HG03354 (cell line): ENCODE measurements around the gene EIF4G3.

Experiments
- ATAC-seq: cut with Tn5 transposase; IDR thresholded peaks from one replicate; pipeline ENCODE4 v1.9.1; 2021; ENCODE audit warnings: mild to moderate bottlenecking; ENCODE audit not compliant: unreplicated experiment, poor library complexity, severe bottlenecking

EIF4G3 gene

DNA sequence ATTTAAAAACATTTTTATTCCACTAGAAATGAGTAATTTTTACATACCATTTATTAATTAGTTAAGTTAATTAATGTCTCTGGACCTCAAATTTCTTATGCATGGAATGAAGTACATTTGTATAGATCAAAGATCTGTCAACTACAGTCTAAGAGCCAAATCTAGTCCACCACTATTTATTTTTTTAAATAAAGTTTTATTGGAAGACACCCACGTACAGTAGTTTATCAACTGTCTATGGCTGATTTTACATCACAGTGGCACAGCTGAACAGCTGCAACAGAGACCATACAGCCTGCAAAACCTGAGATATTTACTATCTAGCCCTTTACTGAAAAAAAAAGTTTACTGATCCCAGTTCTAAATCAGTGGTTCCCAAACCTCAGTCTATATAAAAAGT is 201.0 kb downstream of the EIF4G3 start:
- no peak for ATAC-seq

DNA sequence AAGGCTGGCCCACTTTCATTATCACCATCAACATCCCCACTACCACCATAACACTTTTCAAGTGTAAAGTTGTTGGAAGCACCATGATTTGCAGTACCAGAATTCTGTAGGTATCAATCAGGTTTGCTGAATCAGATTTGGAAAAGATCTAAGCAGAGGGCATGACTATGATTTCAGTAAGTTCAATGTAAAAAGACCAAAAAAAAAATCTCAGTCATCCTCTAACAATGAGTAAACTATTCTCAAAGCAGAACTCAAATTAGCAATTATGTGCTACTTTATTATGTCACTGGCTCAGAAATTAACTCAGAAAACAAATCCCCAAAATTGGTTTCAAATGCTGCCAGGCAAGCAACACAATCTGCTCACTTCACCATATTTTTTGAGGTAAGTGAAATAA is 201.7 kb downstream of the EIF4G3 start:
- no peak for ATAC-seq

DNA sequence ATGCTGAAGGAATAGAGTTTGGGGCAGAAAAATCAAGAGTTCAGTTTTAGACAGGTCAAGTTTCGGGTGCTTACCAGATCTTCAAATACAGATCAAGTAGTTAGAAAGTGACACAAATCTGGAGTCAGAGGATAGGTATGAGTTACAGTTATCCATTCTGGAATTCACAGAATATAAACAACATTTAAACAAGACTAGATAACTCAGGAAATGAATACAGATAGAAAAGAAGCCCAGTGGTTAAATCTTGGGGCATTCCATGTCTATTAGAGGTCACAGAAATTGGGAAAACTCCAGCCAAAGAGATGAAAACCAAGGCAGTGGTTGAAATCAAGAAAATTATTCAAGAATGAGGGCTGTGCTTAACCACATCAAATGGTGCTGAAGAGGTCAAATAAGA is 202.6 kb downstream of the EIF4G3 start:
- ATAC-seq: no peak

DNA sequence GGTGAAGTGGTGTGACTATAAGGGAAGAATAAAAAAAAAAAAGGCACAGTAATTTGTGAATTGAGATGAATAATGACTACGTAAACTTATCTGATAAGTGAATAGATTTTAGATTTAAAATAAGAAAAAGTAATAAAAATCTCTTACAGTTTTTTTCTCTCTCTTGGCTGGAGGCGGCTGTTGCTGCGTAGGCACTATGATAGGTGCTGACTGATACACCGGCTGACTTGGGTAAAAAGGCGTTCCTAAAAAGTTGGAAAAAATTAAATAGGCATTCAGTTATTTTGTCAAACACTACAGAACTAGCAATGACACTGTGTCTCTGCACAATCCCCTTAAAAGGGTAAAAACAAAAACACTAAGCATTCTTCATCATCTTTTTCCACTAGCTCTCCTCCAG is 203.8 kb downstream of the EIF4G3 start:
- ATAC-seq: no peak

DNA sequence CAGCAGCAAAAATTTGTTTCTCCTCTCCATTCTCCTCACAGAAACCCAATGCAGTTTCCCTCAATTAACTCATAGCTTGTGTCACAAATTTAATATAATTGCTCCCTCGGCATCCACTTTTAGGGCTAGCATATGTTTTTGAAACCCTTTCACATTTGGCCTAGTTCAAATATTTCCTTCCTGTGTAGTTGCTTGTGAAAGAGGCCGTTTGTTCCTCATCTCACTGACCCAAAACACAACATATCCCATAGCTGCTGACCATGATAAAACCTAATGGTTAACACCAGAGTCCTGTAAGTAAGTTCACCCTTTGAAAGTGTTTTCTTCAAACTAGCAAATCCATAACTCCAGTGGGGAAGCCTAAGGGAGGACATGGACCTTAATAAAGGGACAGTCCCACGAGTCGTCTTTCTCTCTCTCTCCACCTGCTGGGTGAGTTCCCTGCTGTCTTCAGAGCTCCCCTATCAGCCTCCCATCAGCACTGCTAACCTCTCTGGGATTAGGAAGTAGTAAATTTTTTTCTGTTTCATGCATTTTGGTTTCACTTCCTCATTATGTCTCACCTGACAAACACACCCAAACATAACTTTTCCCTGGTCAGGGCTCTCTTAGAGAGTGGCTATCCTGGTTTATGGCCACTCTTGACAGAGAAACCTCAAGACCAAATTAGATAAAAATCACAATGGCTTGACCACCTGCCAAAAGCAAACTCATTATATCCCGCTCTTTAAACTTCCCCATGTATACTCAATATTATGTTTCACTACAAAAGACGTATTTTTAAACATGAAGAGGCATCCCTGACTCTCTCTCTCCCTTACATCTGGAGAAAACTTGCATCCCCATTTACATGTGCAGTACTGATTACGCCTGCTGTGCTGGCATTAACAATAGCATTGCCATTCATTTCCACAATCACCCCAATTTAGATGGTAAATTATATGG is 211.9 kb downstream of the EIF4G3 start:
- peak; percentile 86 for ATAC-seq

DNA sequence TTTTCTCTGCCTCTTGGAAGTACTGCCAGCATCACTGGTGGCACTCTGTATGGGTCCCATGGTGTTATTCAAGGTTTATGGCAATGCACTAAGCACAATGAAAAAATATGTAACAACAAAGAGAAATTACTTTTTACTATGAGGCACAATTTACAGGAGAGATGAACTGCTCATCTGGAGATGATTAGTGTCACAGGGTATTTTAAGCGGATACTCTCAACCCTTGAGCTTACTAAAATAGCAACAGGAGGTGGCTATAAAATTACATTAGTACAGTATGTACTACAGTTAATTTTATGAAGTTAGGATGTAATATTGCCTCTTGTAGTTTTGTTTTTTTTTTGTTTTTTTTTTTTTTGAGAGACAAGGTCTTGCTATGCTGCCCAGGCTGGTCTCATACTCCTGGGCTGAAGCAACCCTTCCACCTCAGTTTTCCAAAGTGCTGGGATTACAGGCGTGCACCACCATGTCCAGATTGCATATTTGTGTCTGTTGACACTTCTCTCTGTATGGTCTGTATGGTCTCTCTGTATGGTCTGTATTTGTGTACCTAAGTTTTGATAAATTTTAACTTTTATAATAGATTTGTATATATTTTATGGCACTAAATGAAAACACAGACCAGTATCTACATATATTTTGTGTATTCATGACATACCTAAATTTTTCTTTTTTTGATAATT is 214.0 kb downstream of the EIF4G3 start:
- ATAC-seq: no peak

DNA sequence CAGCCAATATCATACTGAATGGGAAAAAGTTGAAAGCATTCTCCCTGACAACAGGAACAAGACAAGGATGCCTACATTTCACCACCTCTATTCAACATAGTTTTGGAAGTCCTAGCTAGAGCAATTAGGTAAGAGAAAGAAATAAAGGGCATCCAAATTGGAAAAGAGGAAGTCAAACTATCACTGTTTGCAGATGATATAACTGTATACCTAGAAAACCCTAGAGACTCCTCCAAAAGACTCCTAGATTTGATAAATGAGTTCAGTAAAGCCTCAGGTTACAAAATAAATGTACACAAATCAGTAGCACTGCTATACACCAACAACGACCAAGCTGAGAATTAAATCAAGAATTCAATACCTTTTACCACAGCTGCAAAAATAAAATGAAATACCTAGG is 218.3 kb downstream of the EIF4G3 start:
- no peak for ATAC-seq

DNA sequence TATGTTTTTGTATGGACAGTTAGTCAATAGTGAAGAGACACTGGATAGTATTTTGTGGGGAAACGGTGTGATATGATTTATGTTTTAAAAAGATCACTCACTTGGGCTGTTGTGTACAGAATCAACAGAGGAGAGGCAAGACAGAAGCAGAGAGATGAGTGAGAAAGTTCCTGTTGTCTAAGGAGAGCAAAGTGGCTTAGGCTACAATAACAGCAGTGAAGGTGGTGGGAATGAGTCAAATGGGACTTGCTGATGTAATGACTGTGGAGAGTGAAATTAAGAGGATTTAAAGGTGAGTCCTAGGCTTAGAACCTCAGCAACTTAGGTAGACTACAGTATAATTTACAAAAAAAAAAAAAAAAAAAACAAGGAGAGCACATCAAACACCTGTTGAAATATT is 220.4 kb downstream of the EIF4G3 start:
- ATAC-seq: no peak

DNA sequence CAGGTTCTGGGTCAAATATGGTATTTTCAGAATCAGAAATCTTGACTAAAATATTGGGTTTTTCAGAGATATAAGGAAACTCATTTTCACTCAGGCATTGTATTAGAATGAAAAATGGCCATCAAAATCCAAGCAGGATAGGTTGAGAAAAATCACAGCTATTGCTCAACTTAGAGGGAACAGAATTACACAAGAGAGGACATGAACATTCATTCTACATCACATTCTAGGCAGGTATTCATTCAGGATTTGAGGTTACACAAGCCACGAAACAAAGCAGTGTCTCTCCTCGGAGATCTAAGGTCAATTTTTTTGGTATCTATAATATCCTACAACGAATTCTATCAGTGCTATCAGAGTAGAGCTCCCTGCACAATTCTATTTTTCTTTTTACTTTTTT is 226.0 kb downstream of the EIF4G3 start:
- no peak for ATAC-seq

DNA sequence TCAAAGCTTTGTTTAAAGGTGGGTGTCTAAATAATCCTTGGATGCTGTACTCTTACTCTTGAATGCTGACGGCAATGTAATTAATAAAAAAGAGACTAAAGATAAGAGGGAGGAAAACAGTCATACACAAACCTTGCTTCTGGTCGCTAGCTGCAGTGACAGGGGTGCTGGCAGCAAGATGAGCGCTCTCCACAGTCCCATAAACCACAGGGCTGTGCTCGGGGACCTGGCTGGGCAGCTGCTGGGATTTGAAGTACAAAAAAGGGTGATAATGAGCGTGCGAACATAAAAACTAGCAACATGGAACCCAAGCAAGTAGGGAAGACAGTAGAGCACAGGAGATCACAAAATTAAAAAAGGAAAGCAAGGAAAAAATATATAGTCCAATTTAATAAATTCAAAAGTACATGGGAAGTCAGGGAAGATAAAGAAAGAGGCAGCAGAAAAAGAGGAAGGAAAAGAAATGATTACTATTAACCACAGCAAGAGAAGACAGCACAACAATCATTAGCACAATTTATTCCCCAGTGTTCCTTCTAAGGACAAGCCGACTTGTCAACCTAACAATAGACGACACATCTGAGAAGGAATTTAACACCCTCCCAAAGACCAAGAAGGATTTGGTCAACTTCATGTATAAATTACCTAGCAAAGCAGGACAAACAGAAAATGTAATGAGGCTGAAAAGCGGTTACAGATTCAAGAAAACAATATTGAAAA is 226.7 kb downstream of the EIF4G3 start:
- ATAC-seq: no peak

DNA sequence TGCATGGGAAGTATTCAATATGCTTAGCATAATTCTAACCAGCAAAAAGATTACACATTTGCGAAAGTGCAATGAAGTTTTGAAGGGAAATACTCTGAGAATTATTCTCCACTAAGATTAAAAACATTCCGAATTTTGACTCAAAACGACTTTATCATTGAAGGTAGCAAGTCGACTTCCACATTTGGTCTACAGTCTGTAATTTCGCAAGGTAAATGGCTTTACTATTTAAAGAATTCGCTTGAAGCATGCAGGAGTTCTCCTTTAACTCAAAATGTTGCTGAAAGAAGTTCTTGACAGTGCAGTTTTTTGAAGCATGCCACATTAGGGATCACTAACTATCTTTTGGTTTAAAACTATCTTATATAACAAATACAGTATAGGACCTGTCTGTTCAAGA is 228.6 kb downstream of the EIF4G3 start:
- no peak for ATAC-seq

DNA sequence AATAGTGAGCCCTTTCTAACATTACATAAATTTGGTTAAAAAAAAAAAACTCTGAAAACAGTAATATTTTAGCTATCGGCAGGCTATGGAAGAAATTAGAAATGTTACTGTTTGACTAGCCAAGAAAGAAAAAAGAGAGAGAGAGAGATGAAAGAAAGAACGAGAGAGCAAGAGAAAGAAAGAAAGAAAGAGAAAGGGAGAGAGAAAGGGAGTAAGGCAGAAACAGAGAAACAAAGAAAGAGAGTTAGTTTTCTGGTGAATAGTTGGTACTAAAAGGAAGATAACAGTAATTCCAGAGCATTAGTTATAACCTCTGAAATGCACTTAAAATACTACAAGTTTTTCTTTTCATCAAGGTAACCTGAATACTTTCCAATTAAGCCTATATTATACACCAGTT is 229.3 kb downstream of the EIF4G3 start:
- no peak for ATAC-seq

DNA sequence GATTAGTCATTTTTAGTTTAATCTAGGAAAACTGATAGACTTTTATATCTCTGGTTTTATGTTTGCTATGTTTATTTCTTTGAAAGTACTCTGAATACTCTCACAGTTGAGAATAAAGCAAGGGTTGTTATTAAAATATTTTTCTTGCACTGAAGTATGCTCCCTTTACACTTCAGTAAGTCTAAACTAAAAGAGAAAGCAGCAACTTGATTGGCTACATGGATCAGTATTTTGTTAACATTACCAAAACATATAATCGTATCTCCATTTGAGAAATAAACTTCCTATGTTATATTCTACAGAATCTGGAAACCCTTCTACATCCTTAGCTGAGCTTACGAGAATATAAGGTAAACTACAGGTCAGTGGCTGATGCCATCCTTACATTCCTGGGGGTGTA is 240.1 kb downstream of the EIF4G3 start:
- ATAC-seq: no peak

DNA sequence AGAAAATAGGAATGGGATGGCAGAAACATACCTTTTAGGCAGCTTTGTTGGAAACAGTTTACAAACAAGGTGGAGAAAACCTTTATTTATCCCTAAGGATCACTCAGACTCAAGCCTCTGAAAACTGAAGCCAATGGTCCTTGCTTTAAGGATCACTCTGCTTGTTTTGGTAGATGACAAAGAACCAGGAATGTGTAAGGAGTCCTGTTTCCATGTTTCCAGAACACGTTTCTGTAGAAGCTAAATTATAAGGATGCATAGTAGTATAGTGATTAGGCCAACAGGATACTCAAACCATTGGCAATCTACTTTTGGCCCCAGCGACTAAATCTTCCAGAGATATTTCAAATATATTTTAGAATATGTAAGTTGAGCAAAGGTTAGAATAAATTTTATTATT is 240.5 kb downstream of the EIF4G3 start:
- ATAC-seq: no peak

DNA sequence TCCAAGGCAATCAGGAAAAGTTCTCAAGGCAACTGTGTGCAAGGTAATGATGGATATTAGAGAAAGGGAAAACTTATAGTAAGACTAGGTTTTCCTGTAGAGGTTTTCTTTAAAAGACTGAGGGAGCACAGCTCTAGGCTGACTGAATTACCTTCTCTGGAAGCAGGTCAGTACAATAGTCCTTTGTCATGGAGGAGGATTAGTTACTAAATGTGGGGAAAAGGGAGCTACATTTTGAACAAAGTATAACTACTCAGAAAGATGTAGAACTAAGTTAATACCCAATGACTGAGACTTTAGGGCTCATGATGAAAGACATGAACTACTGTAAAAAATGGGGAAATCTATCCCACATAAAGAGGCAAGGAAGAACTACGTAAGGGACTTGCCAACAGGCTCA is 241.0 kb downstream of the EIF4G3 start:
- ATAC-seq: no peak

DNA sequence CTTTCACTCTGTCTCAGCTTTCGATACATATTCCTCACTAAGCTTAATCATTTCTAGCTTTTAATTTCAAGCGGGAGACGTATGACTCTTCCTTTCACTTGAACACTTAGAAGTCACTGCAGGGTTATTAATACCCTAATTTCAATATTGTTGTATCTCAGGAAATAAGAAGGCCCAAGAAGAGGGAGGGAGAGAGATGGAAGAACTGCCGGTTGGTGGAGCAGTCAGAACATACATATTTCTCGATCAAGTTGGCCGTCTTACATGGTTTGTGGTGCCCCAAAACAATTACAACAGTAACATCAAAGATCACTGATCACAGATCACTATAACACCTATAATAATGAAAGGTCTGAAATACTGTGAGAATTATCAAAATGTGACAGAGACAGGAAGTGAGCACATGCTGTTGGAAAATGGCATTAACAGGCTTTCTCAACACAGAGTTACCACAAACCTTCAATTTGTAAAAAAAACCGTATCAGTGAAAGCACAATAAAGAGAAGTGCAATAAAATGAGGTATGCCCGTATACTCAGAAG is 244.2 kb downstream of the EIF4G3 start:
- ATAC-seq: peak; percentile 65

DNA sequence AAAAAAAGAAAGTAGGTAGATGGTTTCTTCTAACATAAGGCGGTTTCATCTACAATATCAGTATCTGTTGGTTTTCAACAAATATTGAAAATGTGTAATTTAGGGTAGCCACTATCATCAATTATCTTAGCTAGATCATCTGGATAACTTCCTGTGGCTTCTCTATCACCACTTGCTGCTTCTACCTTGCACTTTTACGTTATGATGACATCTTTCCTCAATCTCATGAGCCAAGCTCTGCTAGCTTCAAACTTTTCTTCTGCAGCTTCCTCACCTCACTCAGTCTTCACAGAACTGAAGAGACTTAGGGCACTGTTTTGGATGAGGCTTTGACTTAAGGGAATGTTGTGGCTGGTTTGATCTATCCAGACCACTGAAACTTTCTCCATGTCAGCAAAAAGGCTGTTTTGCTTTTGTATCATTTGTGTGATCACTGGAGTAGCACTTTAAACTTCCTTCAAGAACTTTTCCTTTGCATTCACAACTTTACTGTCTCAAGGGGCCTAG is 244.7 kb downstream of the EIF4G3 start:
- ATAC-seq: no peak

DNA sequence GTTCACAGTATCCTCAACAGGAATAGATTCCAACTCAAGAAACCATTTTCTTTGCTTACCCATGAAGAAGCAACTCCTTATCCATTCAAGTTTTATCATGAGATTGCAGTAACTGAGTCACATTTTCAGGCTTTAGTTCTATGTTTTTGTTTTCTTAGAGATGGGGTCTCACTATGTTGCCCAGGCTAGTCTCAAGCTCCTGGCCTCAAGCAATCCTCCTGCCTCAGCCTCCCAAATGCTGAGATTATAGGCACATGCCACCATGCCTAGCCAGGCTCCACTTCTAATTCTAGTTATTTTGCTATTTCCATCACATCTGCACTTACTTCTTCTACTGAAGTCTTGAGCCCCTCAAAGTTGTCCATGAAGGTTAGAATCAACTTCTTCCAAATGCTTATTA is 246.3 kb downstream of the EIF4G3 start:
- no peak for ATAC-seq

DNA sequence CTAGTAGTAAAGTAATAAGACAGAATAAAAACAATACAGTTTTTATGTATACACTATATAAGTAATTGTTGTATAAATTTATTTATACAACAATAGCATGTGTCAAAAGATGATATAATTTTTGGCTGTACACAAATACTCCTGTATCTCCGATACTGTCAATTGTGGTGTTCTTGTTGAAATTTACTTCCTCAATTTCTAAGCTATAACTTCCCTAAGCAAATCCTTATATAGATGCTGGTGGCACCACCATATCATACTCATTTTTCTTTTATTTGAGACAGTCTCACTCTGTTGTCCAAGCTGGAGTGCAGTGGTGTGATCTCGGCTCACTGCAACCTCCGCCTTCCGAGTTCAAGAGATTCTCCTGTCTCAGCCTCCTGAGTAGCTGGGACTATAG is 248.6 kb downstream of the EIF4G3 start:
- ATAC-seq: no peak

DNA sequence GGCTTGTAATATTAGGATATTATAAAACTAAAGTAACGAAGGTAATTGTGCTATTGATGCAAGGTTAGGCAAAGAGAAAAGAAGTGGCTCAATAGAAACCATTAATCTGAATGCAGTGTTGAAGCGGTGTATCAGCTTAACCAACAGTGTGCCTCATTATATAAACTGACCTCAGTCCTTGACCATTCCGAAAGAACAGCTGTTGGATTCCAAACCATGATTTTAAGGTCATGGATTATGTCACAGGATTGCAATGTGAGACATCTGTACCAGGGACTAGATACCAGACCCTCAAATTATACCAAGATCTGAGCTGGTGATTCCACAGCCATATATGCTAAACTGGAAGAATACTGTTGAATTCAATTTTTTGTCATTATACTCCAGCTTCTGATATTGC is 255.4 kb downstream of the EIF4G3 start:
- ATAC-seq: no peak
